GM12878 (cell line): ENCODE data around the gene BORCS6. TPM values are rescaled to one million over a fixed set of nuclear protein-coding genes. Genes with fewer than 3 reads are reported as not detected.

ENCODE experiments used
- CBX3 ChIP-seq: fragments of 200-600 bp; sonication (generic); IDR thresholded peaks from 2 replicates; pipeline ENCODE4 v1.6.1; 2016; ENCODE audit warnings: low read depth, borderline replicate concordance
- CHD2 ChIP-seq: IDR thresholded peaks from 2 replicates; pipeline ENCODE4 v1.6.1; 2011; ENCODE audit warnings: low read depth, low read length, improper control_type of control experiment, borderline replicate concordance
- ETV6 ChIP-seq, 2 experiments: fragments of 450-650 bp in 1 of 2; IDR thresholded peaks in 1 of 2; conservative IDR thresholded peaks in 1 of 2; 2 replicates each; pipeline ENCODE4 v1.6.1; 2014; ENCODE audit warnings: antibody characterized with exemption in 1 of 2, borderline replicate concordance in 1 of 2, low read depth in 1 of 2, mild to moderate bottlenecking in 1 of 2, moderate library complexity in 1 of 2
- GATAD2B ChIP-seq: fragments of 450-650 bp; conservative IDR thresholded peaks from 2 replicates; pipeline ENCODE4 v1.6.1; 2017; ENCODE audit warnings: low read depth, mild to moderate bottlenecking, moderate library complexity
- IKZF1 ChIP-seq: fragments of 450-650 bp; conservative IDR thresholded peaks from 2 replicates; pipeline ENCODE4 v1.6.1; 2017; ENCODE audit warnings: antibody characterized with exemption, mild to moderate bottlenecking
- KDM1A ChIP-seq: fragments of 200-600 bp; sonication (generic); IDR thresholded peaks from 2 replicates; pipeline ENCODE4 v1.6.1; 2016; ENCODE audit warnings: borderline replicate concordance
- NR2C1 ChIP-seq: fragments of 450-650 bp; IDR thresholded peaks from 2 replicates; pipeline ENCODE4 v1.6.1; 2017; ENCODE audit warnings: antibody characterized with exemption, mild to moderate bottlenecking, moderate library complexity
- NR2C2 ChIP-seq: IDR thresholded peaks from 2 replicates; pipeline ENCODE4 v1.6.1; 2011; ENCODE audit warnings: borderline replicate concordance, low read depth; ENCODE audit not compliant: control insufficient read depth, insufficient read length
- NR2F1 ChIP-seq: fragments of 450-650 bp; conservative IDR thresholded peaks from 2 replicates; pipeline ENCODE4 v1.6.1; 2017; ENCODE audit warnings: mild to moderate bottlenecking
- NRF1 ChIP-seq: conservative IDR thresholded peaks from 2 replicates; pipeline ENCODE4 v1.6.1; 2011; ENCODE audit warnings: mild to moderate bottlenecking, low read depth, low read length, improper control_type of control experiment
- PAX8 ChIP-seq: fragments of 450-650 bp; IDR thresholded peaks from 2 replicates; pipeline ENCODE4 v1.6.1; 2017; ENCODE audit warnings: mild to moderate bottlenecking, moderate library complexity
- RB1 ChIP-seq: fragments of 450-650 bp; formaldehyde crosslinking; IDR thresholded peaks from 2 replicates; pipeline ENCODE4 v1.6.1; 2017; ENCODE audit warnings: mild to moderate bottlenecking, borderline replicate concordance
- YBX1 ChIP-seq: fragments of 450-650 bp; IDR thresholded peaks from 2 replicates; pipeline ENCODE4 v1.6.1; 2016; ENCODE audit warnings: antibody characterized with exemption
- ZBTB11 ChIP-seq: fragments of 450-650 bp; formaldehyde crosslinking; IDR thresholded peaks from 2 replicates; pipeline ENCODE4 v1.5.0; 2022; ENCODE audit warnings: mild to moderate bottlenecking, missing genetic modification characterization
- ZNF207 ChIP-seq: fragments of 450-650 bp; IDR thresholded peaks from 2 replicates; pipeline ENCODE4 v1.6.1; 2014; ENCODE audit warnings: antibody characterized with exemption, mild to moderate bottlenecking, borderline replicate concordance
- ZNF592 ChIP-seq: fragments of 450-650 bp; IDR thresholded peaks from 2 replicates; pipeline ENCODE4 v1.6.1; 2017; ENCODE audit warnings: mild to moderate bottlenecking, moderate library complexity
- ZNF622 ChIP-seq: fragments of 450-650 bp; IDR thresholded peaks from 2 replicates; pipeline ENCODE4 v1.6.1; 2017; ENCODE audit warnings: mild to moderate bottlenecking, inconsistent platforms
- polyA plus RNA-seq, 11 experiments: library from polyadenylated mRNA; depleted of rRNA in 4 of 11; unstranded in 6 of 11; stranded (reverse) in 5 of 11; fragments of >200 nt; fragmentation: Nextera tagmentation in 4 of 11; fragmentation: Illumina TruSeq in 1 of 11; extraction: Ambion mirVana in 4 of 11; extraction: Trizol in 1 of 11; gene quantifications; 1 replicate in 1 of 11; 2 replicates in 10 of 11; pipeline versions ENCODE4 v1.2.1 to v1.2.3, GENCODE V29; 2011 to 2016; ENCODE audit warnings: inconsistent platforms in 2 of 11, missing spikeins in 2 of 11, low read depth in 1 of 11
- total RNA-seq, 4 experiments: library from RNA; depleted of rRNA in 3 of 4; stranded (reverse); fragments of >200 nt in 3 of 4; fragmentation: Illumina TruSeq in 1 of 4; extraction: Trizol in 1 of 4; gene quantifications; 2 replicates each; pipeline versions ENCODE4 v1.2.1 to v1.2.3, GENCODE V29; 2013 to 2021

The BORCS6 gene
- total and polyA plus RNA-seq, 10 of the 15 experiments (the other 5 are each of a cell fraction or from before 2014, with no cell fraction given), result 0.37 to 14.1 (median 6.7) TPM

- TF ChIP-seq CHD2, result no peak
- TF ChIP-seq ETV6 (conservative IDR thresholded peaks at IDR 0.05 in 1 of 2, IDR thresholded peaks at IDR 0.05 in 1 of 2; ENCODE audit: borderline replicate concordance in 1 of 2, low read depth in 1 of 2), result no peak
- no peak for TF ChIP-seq NRF1
- TF ChIP-seq NR2F1, result 0 out of 2 replicates have a peak, but pooled peaks have one; percentile 51
- no peak for TF ChIP-seq CBX3
- TF ChIP-seq ZBTB11 (CRISPR knock-in tag), result no peak
- 0 out of 2 replicates have a peak, but pooled peaks have one; percentile 25 for TF ChIP-seq GATAD2B
- no peak for TF ChIP-seq YBX1
- no peak for TF ChIP-seq KDM1A
- no peak for TF ChIP-seq NR2C2
- no peak for TF ChIP-seq ZNF592
- no peak for TF ChIP-seq PAX8
- TF ChIP-seq IKZF1, result peak; percentile 47; the same call in 1 of the 2 replicates
- 0 out of 2 replicates have a peak, but pooled peaks have one; percentile 34 for TF ChIP-seq ZNF207
- TF ChIP-seq NR2C1, result no peak
- TF ChIP-seq ZNF622, result no peak
- TF ChIP-seq RB1, result 0 out of 2 replicates have a peak, but pooled peaks have one; percentile 51
Observed at GRCh38 chr17:8158267-8159031, 31.5 kb downstream of the BORCS6 start (continued).
